Measurements from ENCODE around the gene KIRREL3. TPM values are rescaled to one million over a fixed set of nuclear protein-coding genes. Genes with fewer than 3 reads are reported as not detected.

The KIRREL3 gene
- total and polyA plus RNA-seq, 9 donors = 0.25 to 5.3 (median 0.48) TPM

DNA sequence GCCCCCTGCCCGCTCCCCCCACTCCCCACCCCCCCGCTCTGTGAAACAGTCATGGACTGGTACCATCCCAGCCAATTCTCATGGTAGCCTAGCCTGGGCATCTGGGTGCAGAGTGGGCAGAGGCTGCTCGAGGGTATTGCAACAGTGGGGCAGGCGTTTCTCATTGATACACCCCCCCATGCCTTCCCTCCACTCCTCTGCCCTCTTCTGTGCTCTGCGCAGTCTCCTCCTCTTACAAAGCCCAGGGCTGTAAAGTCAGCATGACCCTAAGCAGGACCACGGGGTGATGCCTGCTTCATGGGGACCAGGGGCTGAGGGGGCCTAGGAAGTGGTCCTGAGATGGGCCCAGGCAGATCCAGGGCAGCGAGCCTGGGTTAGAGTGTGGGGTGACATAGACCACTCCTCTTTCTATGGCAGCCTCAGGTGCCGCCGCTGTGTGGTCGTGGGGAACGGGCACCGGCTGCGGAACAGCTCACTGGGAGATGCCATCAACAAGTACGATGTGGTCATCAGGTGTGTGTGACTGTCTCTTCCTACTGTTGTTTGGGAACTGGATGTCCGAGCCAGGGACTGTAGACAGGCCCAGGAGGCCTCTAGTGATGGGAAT lies 592.8 kb downstream of the KIRREL3 start:
- intact Hi-C loops (cut with DNase I) = no loop called here
- H3K27ac ChIP-seq = no peak overlapping the region
- H3K9me3 ChIP-seq = no peaks in the 10 kb centered on the region
- H3K36me3 ChIP-seq = no peaks in the 10 kb centered on the region
- TF ChIP-seq POLR2A (IDR thresholded peaks at IDR 0.05) (no peak), EP300 (IDR thresholded peaks at IDR 0.05) (no peak)
- TF ChIP-seq, protein P1, sequence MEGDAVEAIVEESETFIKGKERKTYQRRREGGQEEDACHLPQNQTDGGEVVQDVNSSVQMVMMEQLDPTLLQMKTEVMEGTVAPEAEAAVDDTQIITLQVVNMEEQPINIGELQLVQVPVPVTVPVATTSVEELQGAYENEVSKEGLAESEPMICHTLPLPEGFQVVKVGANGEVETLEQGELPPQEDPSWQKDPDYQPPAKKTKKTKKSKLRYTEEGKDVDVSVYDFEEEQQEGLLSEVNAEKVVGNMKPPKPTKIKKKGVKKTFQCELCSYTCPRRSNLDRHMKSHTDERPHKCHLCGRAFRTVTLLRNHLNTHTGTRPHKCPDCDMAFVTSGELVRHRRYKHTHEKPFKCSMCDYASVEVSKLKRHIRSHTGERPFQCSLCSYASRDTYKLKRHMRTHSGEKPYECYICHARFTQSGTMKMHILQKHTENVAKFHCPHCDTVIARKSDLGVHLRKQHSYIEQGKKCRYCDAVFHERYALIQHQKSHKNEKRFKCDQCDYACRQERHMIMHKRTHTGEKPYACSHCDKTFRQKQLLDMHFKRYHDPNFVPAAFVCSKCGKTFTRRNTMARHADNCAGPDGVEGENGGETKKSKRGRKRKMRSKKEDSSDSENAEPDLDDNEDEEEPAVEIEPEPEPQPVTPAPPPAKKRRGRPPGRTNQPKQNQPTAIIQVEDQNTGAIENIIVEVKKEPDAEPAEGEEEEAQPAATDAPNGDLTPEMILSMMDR (IDR thresholded peaks at IDR 0.05) = no peak
- H3K27me3 ChIP-seq = no peaks in the 10 kb centered on the region
- peaks cover 10% of the 10 kb centered on the region for H3K4me1 ChIP-seq (ENCODE audit: insufficient read depth)
- H3K4me3 ChIP-seq = no peak overlapping the region
- 87 to 92% (median 90%) methylated on average over 15 of the region's 15 CpGs for WGBS, 3 donors
- DNase-seq = no peak

- intact Hi-C loops (cut with DNase I) = no loop called here
- Histone ChIP-seq H3K9me3 (no peaks in the 10 kb centered on the region), H3K36me3 (no peaks in the 10 kb centered on the region), H3K27ac (peak overlapping the region in 1 of 2 donors; percentile 47), H3K27me3 (no peaks in the 10 kb centered on the region), H3K4me1 (ENCODE audit: insufficient read depth) (peaks cover 10% of the 10 kb centered on the region), H3K4me3 (no peak overlapping the region)
- TF ChIP-seq EP300 (IDR thresholded peaks at IDR 0.05) (no peak), POLR2A (IDR thresholded peaks at IDR 0.05) (no peak)
- TF ChIP-seq, protein P1 (IDR thresholded peaks at IDR 0.05) = no peak
- 75 to 82% (median 82%) methylated on average over 9 to 12 of the region's 12 CpGs for WGBS, 3 donors
- no peak for DNase-seq
Observed at GRCh38 chr11:126407101-126407521, 593.5 kb downstream of the KIRREL3 start.

- WGBS, 3 donors = 77 to 88% (median 83%) methylated on average over 8 of the region's 8 CpGs
- no peaks in the 10 kb centered on the region for H3K36me3 ChIP-seq
- H3K27ac ChIP-seq = peak overlapping the region in 1 of 2 donors; percentile 47
- H3K27me3 ChIP-seq = no peaks in the 10 kb centered on the region
- TF ChIP-seq POLR2A (IDR thresholded peaks at IDR 0.05) = no peak
- TF ChIP-seq EP300 (IDR thresholded peaks at IDR 0.05) = no peak
- TF ChIP-seq, protein P1 (IDR thresholded peaks at IDR 0.05) = no peak
- peaks cover 12% of the 10 kb centered on the region for H3K4me1 ChIP-seq (ENCODE audit: insufficient read depth)
- no peak for DNase-seq
- intact Hi-C loops (cut with DNase I) = no loop called here
- H3K4me3 ChIP-seq = no peak overlapping the region
- H3K9me3 ChIP-seq = no peaks in the 10 kb centered on the region
Observed at GRCh38 chr11:126406368-126406767, 594.2 kb downstream of the KIRREL3 start.

DNA sequence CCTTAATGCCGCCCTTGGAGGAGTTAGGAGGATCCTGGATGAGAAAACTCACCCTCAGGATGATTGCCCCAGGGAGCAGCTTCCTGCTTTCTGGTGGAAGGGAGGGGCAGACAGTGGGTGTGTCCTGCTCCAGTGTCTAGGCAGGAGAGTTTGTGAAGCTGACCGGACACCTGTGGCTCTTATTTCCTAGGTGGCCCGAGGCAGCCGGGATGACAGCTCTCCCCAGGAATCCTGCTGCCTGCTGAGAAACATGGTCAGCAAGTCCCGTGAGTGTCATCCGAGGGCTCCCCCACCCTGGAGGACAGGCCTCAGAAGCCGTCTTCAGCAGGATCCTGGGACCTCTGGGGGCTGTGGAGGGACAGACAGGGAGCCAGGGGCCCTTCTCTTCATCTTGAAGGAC lies 594.7 kb downstream of the KIRREL3 start:
- no peaks in the 10 kb centered on the region for H3K36me3 ChIP-seq
- no peak for DNase-seq
- H3K27ac ChIP-seq = peak overlapping the region in 1 of 2 donors; percentile 14
- peaks cover 12% of the 10 kb centered on the region for H3K4me1 ChIP-seq (ENCODE audit: insufficient read depth)
- WGBS, 3 donors = 84 to 96% (median 92%) methylated on average over 7 of the region's 7 CpGs
- H3K4me3 ChIP-seq = no peak overlapping the region
- no peaks in the 10 kb centered on the region for H3K27me3 ChIP-seq
- no peaks in the 10 kb centered on the region for H3K9me3 ChIP-seq
- TF ChIP-seq, protein P1 (IDR thresholded peaks at IDR 0.05) = no peak
- TF ChIP-seq EP300 (IDR thresholded peaks at IDR 0.05) (no peak), POLR2A (IDR thresholded peaks at IDR 0.05) (no peak)
- intact Hi-C loops (cut with DNase I) = no loop called here

Data from ovary (tissue), 9 donors.